K562 (cell line): ENCODE data around the gene ATE1. TPM values are rescaled to one million over a fixed set of nuclear protein-coding genes. Genes with fewer than 3 reads are reported as not detected.
"Not testable (repeated sequence)": the region's sequence is repeated elsewhere in the genome, so short reads cannot be mapped to it uniquely, and the experiment has no call there.

Experiments
- ATAC-seq: fragments of 200-7000 bp; cut with Tn5 transposase; 3 replicates; pipeline ENCODE4 v1.9.1; 2020; ENCODE audit warnings: moderate library complexity
- BruUV-seq: library from RNA; stranded (reverse); fragments of 400-500 nt; replicated peaks from 2 replicates; lab custom pipeline; 2021; lab: Mats Ljungman, UMichigan
- CTCF ChIA-PET: fragments of 300-600 bp; formaldehyde crosslinking; extraction: SDS; loops from one replicate; lab custom pipeline; 2021; ENCODE audit warnings: low intra/inter-chr PET ratio; lab: Yijun Ruan, JAX
- POLR2A ChIA-PET: fragments of 300-600, 350-650 bp; sonication (Branson Sonifier 250); formaldehyde crosslinking; extraction: SDS; loops from one replicate; lab custom pipeline; 2021; ENCODE audit warnings: antibody characterized with exemption, inconsistent platforms; lab: Yijun Ruan, JAX
- DNase-seq, 4 experiments: peaks; one replicate each; pipeline versions ENCODE4 v3.0.0 to v3.0.0-alpha.2; 2011 to 2018; ENCODE audit warnings: low spot score in 3 of 4, mixed read lengths in 3 of 4; ENCODE audit errors: extremely low read depth in 1 of 4
- FAIRE-seq: peaks from 2 replicates; lab custom pipeline; 2011; peaks lifted over from hg19 to GRCh38; lab: Jason Lieb, UNC
- H2AFZ ChIP-seq: 2 replicates; pipeline ENCODE4 v1.6.0; 2011; ENCODE audit warnings: low read depth, low read length, control low read depth, inconsistent platforms
- H3K27ac ChIP-seq: fragments of 200-600 bp; 3 replicates; pipeline ENCODE4 v1.8.0; 2011; ENCODE audit warnings: low read depth, mild to moderate bottlenecking, control low read depth, inconsistent platforms, low read length, moderate library complexity, mixed read lengths; ENCODE audit errors: extremely low read depth
- H3K27me3 ChIP-seq, 2 experiments: fragments of 300-600 bp in 1 of 2; 2 replicates in 1 of 2; 3 replicates in 1 of 2; pipeline versions ENCODE4 v1.6.0 to v1.8.0; 2011; ENCODE audit warnings: inconsistent platforms in 2 of 2, low read length in 2 of 2, mild to moderate bottlenecking in 1 of 2, mixed read lengths in 1 of 2, moderate library complexity in 1 of 2; ENCODE audit not compliant: control insufficient read depth in 2 of 2, insufficient read depth in 2 of 2
- H3K36me3 ChIP-seq: fragments of 300-600 bp; 3 replicates; pipeline ENCODE4 v1.8.0; 2011; ENCODE audit warnings: mild to moderate bottlenecking, low read length, inconsistent platforms; ENCODE audit not compliant: control insufficient read depth, insufficient read depth
- H3K4me1 ChIP-seq, 2 experiments: fragments of 200-600 bp in 1 of 2; replicated peaks in 1 of 2; 2 replicates in 1 of 2; 3 replicates in 1 of 2; pipeline versions ENCODE4 v1.5.1 to v1.8.0; 2011; ENCODE audit warnings: inconsistent platforms in 2 of 2, low read length in 2 of 2, mild to moderate bottlenecking in 1 of 2, mixed read lengths in 1 of 2, moderate library complexity in 1 of 2; ENCODE audit not compliant: control insufficient read depth in 2 of 2, insufficient read depth in 2 of 2
- H3K4me2 ChIP-seq: 2 replicates; pipeline ENCODE4 v1.6.1; 2011; ENCODE audit warnings: low read length, control low read depth, inconsistent platforms, mixed read lengths; ENCODE audit not compliant: insufficient read depth
- H3K4me3 ChIP-seq: fragments of 200-600 bp; sonication (generic), shearing (Covaris generic); 2 replicates; pipeline ENCODE4 v1.5.1; 2016; ENCODE audit warnings: control low read depth, inconsistent platforms
- H3K79me2 ChIP-seq: fragments of 200-600 bp; 3 replicates; pipeline ENCODE4 v1.8.0; 2011; ENCODE audit warnings: low read length, inconsistent platforms; ENCODE audit not compliant: control insufficient read depth, insufficient read depth
- H3K9ac ChIP-seq, 2 experiments: 2 replicates each; pipeline versions ENCODE4 v1.6.0 to v1.6.1; 2011; ENCODE audit warnings: low read depth in 2 of 2, low read length in 2 of 2, control low read depth in 1 of 2, inconsistent platforms in 1 of 2, mild to moderate bottlenecking in 1 of 2, mixed read lengths in 1 of 2; ENCODE audit not compliant: insufficient read depth in 1 of 2
- H3K9me1 ChIP-seq: one replicate; pipeline ENCODE4 v1.6.0; 2011; ENCODE audit warnings: inconsistent platforms, mild to moderate bottlenecking, low read length, moderate library complexity; ENCODE audit not compliant: control insufficient read depth, insufficient read depth
- H3K9me3 ChIP-seq: replicated peaks from 2 replicates; pipeline ENCODE4 v1.5.1; 2011; ENCODE audit warnings: low read depth, low read length, inconsistent platforms; ENCODE audit not compliant: control insufficient read depth, insufficient read depth
- H4K20me1 ChIP-seq: replicated peaks from 2 replicates; pipeline ENCODE4 v1.6.1; 2011; ENCODE audit warnings: low read length, inconsistent platforms, mixed read lengths; ENCODE audit not compliant: control insufficient read depth, insufficient read depth
- ASH1L ChIP-seq: fragments of 450-650 bp; IDR thresholded peaks from 2 replicates; pipeline ENCODE4 v1.6.1; 2018; ENCODE audit warnings: borderline replicate concordance, mild to moderate bottlenecking, low read depth; ENCODE audit not compliant: partially characterized antibody
- BHLHE40 ChIP-seq: IDR thresholded peaks from 2 replicates; pipeline ENCODE4 v1.6.1; 2011; ENCODE audit warnings: low read length, improper control_type of control experiment
- ETS2 ChIP-seq: IDR thresholded peaks from 2 replicates; pipeline ENCODE4 v1.6.1; 2016; ENCODE audit warnings: borderline replicate concordance, missing genetic modification characterization, mild to moderate bottlenecking, moderate library complexity, missing compliant biosample characterization; ENCODE audit not compliant: poor library complexity, severe bottlenecking
- HDAC1 ChIP-seq, 2 experiments: fragments of 450-650 bp; IDR thresholded peaks; 2 replicates each; pipeline ENCODE4 v1.6.1; 2016 to 2017; ENCODE audit warnings: inconsistent platforms in 1 of 2, mild to moderate bottlenecking in 1 of 2, moderate library complexity in 1 of 2
- L3MBTL2 ChIP-seq: fragments of 450-650 bp; IDR thresholded peaks from 2 replicates; pipeline ENCODE4 v1.6.1; 2016; ENCODE audit warnings: mild to moderate bottlenecking, moderate library complexity
- TRIM28 ChIP-seq: fragments of 450-650 bp; IDR thresholded peaks from 2 replicates; pipeline ENCODE4 v1.6.1; 2017
- ZNF444 ChIP-seq: fragments of 250-450 bp; sonication (Bioruptor Pico); IDR thresholded peaks from 2 replicates; pipeline ENCODE4 v1.4.0; 2020; ENCODE audit warnings: mild to moderate bottlenecking, moderate library complexity
- WGBS: fragments of 100-300 bp; shearing (Covaris generic); methylation state at CpG from one replicate; pipeline ENCODE4 v1.1.6; 2016; ENCODE audit warnings: low coverage, mixed read lengths; ENCODE audit not compliant: insufficient coverage; ENCODE audit errors: missing lambda C conversion rate; 5-methylcytosine and 5-hydroxymethylcytosine counted together
- in situ Hi-C: fragments of 300-500 bp; cut with MboI; formaldehyde crosslinking; loops from 4 replicates; pipeline ENCODE4 v1.15.0; 2018; ENCODE audit warnings: inconsistent platforms, mixed read lengths
- intact Hi-C: fragments of 100-400 bp; cut with micrococcal nuclease; formaldehyde crosslinking; loops from 2 replicates; pipeline ENCODE4 v1.14.2; 2022
- polyA plus RNA-seq, 8 experiments: library from polyadenylated mRNA; depleted of rRNA in 4 of 8; stranded (reverse) in 5 of 8; unstranded in 3 of 8; fragments of >200 nt; fragmentation: Nextera tagmentation in 2 of 8; fragmentation: Illumina TruSeq in 1 of 8; extraction: Ambion mirVana in 2 of 8; extraction: Trizol in 1 of 8; gene quantifications; 2 replicates each; pipeline versions ENCODE4 v1.2.1 to v1.2.3, GENCODE V29; 2011 to 2014; ENCODE audit warnings: inconsistent platforms in 1 of 8, missing spikeins in 1 of 8
- total RNA-seq, 7 experiments: library from RNA; depleted of rRNA in 6 of 7; stranded (reverse); fragments of >200 nt in 6 of 7; fragmentation: Illumina TruSeq in 2 of 7; extraction: Trizol in 2 of 7; gene quantifications; 2 replicates each; pipeline versions ENCODE4 v1.2.1 to v1.2.3, GENCODE V29; 2011 to 2021; ENCODE audit warnings: low replicate concordance in 1 of 7

The ATE1 gene
- total and polyA plus RNA-seq, 9 of the 15 experiments (the other 6 are each of a cell fraction or from before 2014, with no cell fraction given): 3.0 to 14.2 (median 8.8) TPM

GRCh38 chr10:121974019-121974534 lies 46.2 kb upstream of the ATE1 start (continued):
- TF ChIP-seq HDAC1 (IDR thresholded peaks at IDR 0.05) (peak in 1 of 2 experiments; percentile 76; a peak in 2 of 4 replicates), ZNF444 (CRISPR knock-in tag) (no peak), ASH1L (no peak), L3MBTL2 (0 out of 2 replicates have a peak, but pooled peaks have one; percentile 59), ETS2 (tag) (no peak), BHLHE40 (peak; percentile 79), TRIM28 (no peak)

- H3K9me3 ChIP-seq, POLR2A ChIA-PET, H4K20me1 ChIP-seq, FAIRE-seq, DNase-seq, H2AFZ ChIP-seq, H3K4me2 ChIP-seq, in situ Hi-C loops, H3K9me1 ChIP-seq, H3K4me1 ChIP-seq, H3K27me3 ChIP-seq, CTCF ChIA-PET, H3K9ac ChIP-seq, H3K27ac ChIP-seq, intact Hi-C loops, ATAC-seq, BruUV-seq, H3K4me3 ChIP-seq: not testable (repeated sequence)
- Histone ChIP-seq H3K36me3 (peaks cover 48% of the 10 kb centered on the region; the same call in 2 of the 3 replicates), H3K79me2 (peaks cover 11% of the 10 kb centered on the region)
- WGBS: 100% methylated on average over 5 of the region's 8 CpGs
These were observed 41.3 kb upstream of the ATE1 start for GRCh38 chr10:121969086-121969485.
